HG03571 (cell line): Measurements from ENCODE around the gene C1QTNF5.

Experiments used
- ATAC-seq: cut with Tn5 transposase; IDR thresholded peaks from one replicate; pipeline ENCODE4 v1.9.1; 2021; ENCODE audit not compliant: unreplicated experiment

C1QTNF5 gene

GRCh38 chr11:119338318-119338890 lies 2.3 kb downstream of the C1QTNF5 start:
- no peak for ATAC-seq

GRCh38 chr11:119337581-119338317 lies 2.9 kb downstream of the C1QTNF5 start:
- ATAC-seq: no peak

- no peak for ATAC-seq
Observed at GRCh38 chr11:119336744-119337469, 3.8 kb downstream of the C1QTNF5 start.

GRCh38 chr11:119335655-119336543 lies 4.8 kb downstream of the C1QTNF5 start:
- ATAC-seq: no peak

GRCh38 chr11:119335091-119335654 lies 5.5 kb downstream of the C1QTNF5 start:
- ATAC-seq: no peak

- ATAC-seq: peak; percentile 89
Observed at GRCh38 chr11:119334174-119334930, 6.3 kb downstream of the C1QTNF5 start, which contains the start of gene RNF26. RNF26 (plus strand) TSS chr11:119334527; CDS start chr11:119335123, 596 bp downstream.

GRCh38 chr11:119332111-119332765 lies 8.4 kb downstream of the C1QTNF5 start:
- ATAC-seq: no peak

- no peak for ATAC-seq
Observed at GRCh38 chr11:119330237-119330636, 10.4 kb downstream of the C1QTNF5 start.

- no peak for ATAC-seq
Observed at GRCh38 chr11:119329320-119329719, 11.4 kb downstream of the C1QTNF5 start.

GRCh38 chr11:119324189-119324588 lies 16.5 kb downstream of the C1QTNF5 start:
- no peak for ATAC-seq

- no peak for ATAC-seq
Observed at GRCh38 chr11:119323532-119324033, 17.1 kb downstream of the C1QTNF5 start.

GRCh38 chr11:119322921-119323531 lies 17.7 kb downstream of the C1QTNF5 start:
- ATAC-seq: no peak

- ATAC-seq: no peak
Observed at GRCh38 chr11:119322360-119322739, 18.3 kb downstream of the C1QTNF5 start.

- ATAC-seq: peak; percentile 56
Observed at GRCh38 chr11:119320776-119321524, 19.7 kb downstream of the C1QTNF5 start.

GRCh38 chr11:119320240-119320775 lies 20.4 kb downstream of the C1QTNF5 start:
- no peak for ATAC-seq

- no peak for ATAC-seq
Observed at GRCh38 chr11:119319700-119320239, 20.9 kb downstream of the C1QTNF5 start.

- no peak for ATAC-seq
Observed at GRCh38 chr11:119319136-119319699, 21.5 kb downstream of the C1QTNF5 start.
